ENCODE results near the gene YEATS2.

DNA sequence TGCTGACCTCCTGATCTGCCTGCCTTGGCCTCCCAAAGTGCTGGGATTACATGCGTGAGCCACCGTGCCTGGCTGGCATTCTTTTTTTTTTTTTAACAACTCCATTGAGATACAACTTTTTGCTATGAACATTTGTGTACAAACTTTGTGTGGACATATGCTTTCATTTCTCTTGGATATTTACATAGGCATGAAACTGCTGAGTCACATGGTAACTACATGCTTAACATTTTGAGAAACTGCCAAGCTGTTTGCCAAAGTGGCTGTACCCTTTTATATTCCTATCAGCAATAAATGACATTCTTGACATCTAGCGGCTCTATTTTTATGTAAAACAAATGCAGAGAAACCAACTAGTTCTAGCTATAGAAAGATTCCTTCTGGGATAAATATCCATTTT, 8.7 kb upstream of the YEATS2 start:
- TF ChIP-seq, protein P1, sequence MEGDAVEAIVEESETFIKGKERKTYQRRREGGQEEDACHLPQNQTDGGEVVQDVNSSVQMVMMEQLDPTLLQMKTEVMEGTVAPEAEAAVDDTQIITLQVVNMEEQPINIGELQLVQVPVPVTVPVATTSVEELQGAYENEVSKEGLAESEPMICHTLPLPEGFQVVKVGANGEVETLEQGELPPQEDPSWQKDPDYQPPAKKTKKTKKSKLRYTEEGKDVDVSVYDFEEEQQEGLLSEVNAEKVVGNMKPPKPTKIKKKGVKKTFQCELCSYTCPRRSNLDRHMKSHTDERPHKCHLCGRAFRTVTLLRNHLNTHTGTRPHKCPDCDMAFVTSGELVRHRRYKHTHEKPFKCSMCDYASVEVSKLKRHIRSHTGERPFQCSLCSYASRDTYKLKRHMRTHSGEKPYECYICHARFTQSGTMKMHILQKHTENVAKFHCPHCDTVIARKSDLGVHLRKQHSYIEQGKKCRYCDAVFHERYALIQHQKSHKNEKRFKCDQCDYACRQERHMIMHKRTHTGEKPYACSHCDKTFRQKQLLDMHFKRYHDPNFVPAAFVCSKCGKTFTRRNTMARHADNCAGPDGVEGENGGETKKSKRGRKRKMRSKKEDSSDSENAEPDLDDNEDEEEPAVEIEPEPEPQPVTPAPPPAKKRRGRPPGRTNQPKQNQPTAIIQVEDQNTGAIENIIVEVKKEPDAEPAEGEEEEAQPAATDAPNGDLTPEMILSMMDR (IDR thresholded peaks at IDR 0.05) = no peak
- no peak for TF ChIP-seq JUND (IDR thresholded peaks at IDR 0.05)
- no peak for TF ChIP-seq CHD2 (IDR thresholded peaks at IDR 0.05; ENCODE audit: low read length, partially characterized antibody)
- no peak for TF ChIP-seq POLR2AphosphoS5 (IDR thresholded peaks at IDR 0.05; ENCODE audit: low read depth, low read length)
- TF ChIP-seq NRF1 (IDR thresholded peaks at IDR 0.05; ENCODE audit: low read depth, low read length) = no peak
- TF ChIP-seq TCF12 (IDR thresholded peaks at IDR 0.05) = no peak
- TF ChIP-seq, protein P2, sequence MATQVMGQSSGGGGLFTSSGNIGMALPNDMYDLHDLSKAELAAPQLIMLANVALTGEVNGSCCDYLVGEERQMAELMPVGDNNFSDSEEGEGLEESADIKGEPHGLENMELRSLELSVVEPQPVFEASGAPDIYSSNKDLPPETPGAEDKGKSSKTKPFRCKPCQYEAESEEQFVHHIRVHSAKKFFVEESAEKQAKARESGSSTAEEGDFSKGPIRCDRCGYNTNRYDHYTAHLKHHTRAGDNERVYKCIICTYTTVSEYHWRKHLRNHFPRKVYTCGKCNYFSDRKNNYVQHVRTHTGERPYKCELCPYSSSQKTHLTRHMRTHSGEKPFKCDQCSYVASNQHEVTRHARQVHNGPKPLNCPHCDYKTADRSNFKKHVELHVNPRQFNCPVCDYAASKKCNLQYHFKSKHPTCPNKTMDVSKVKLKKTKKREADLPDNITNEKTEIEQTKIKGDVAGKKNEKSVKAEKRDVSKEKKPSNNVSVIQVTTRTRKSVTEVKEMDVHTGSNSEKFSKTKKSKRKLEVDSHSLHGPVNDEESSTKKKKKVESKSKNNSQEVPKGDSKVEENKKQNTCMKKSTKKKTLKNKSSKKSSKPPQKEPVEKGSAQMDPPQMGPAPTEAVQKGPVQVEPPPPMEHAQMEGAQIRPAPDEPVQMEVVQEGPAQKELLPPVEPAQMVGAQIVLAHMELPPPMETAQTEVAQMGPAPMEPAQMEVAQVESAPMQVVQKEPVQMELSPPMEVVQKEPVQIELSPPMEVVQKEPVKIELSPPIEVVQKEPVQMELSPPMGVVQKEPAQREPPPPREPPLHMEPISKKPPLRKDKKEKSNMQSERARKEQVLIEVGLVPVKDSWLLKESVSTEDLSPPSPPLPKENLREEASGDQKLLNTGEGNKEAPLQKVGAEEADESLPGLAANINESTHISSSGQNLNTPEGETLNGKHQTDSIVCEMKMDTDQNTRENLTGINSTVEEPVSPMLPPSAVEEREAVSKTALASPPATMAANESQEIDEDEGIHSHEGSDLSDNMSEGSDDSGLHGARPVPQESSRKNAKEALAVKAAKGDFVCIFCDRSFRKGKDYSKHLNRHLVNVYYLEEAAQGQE (IDR thresholded peaks at IDR 0.05; ENCODE audit: low read depth, low read length) = no peak

All from SK-N-SH (cell line).